GM21529 (cell line): ENCODE measurements around the gene SRPRA.
"Not testable (repeated sequence)": the region's sequence is repeated elsewhere in the genome, so short reads cannot be mapped to it uniquely, and the experiment has no call there.

Experiments
- ATAC-seq: cut with Tn5 transposase; IDR thresholded peaks from one replicate; pipeline ENCODE4 v1.9.1; 2021; ENCODE audit not compliant: unreplicated experiment

SRPRA gene

GRCh38 chr11:126268708-126269579 lies at the start of gene SRPRA, which contains the start of gene FOXRED1:
Gene SRPRA, minus strand, starts transcription at chr11:126268895. Its CDS starts 91 bp downstream, at chr11:126268804.
Gene FOXRED1, plus strand, starts transcription at chr11:126269154. Its CDS starts 53 bp downstream, at chr11:126269207.
- peak; percentile 99 for ATAC-seq

- ATAC-seq: peak; percentile 21
These were observed 49.3 kb upstream of the SRPRA start for GRCh38 chr11:126317756-126318573.

DNA sequence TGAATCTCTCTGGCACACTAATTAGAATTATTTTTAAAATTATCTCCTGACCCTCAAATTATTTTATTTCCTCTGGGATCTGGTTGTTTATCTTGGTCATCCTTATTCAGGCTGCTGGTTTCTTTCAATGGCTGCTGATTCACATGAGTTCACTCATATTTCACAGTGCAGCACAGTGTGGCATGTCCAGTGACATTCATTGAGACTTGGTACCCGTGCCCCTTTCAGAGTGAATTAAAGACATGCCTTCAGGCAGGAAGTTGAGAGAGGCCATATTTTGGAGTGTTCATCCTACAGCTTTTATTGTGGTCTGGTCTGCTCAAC lies 48.7 kb upstream of the SRPRA start:
- ATAC-seq: no peak

DNA sequence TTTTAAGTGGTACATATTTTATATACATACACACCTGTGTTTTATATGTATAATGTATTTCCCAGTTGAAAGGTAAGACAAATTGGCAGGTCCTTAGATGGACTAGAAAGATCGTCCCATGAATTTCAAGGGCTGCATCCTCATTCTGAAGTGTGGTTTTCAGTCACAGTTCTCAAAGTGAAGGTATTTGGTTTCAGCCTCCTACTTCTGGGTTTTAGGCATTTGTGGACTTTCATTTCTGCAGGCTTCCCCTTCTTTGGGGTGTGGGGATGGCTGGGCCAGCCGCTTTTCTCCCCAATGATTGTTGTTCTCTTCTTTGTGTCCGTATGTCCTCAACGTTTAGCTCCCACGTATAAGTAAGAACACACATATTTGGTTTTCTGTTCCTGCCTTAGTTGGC lies 45.1 kb upstream of the SRPRA start:
- ATAC-seq: no peak

GRCh38 chr11:126312961-126313360 lies 44.3 kb upstream of the SRPRA start:
- ATAC-seq: no peak

GRCh38 chr11:126311401-126312291 lies 43.0 kb upstream of the SRPRA start:
- peak; percentile 74 for ATAC-seq

DNA sequence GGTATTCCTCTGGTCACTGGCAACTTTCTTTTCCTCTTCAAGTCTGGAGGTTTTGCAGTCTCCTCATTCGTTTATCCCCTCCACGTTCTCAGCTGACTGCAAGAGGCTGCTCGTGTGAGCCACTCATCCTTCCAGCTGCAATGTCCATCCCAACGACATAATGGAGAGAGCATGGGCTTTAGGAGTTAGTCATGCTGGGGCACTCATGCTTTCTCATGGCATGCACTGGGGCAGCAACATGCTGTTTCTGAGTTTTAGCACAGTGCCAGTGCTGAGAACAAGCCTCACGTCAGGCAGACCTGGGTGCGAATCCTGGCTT lies 42.3 kb upstream of the SRPRA start:
- no peak for ATAC-seq

- peak; percentile 42 for ATAC-seq
These were observed 41.7 kb upstream of the SRPRA start for GRCh38 chr11:126310200-126310991.

- not testable (repeated sequence) for ATAC-seq
These were observed 40.1 kb upstream of the SRPRA start for GRCh38 chr11:126308771-126309170.

DNA sequence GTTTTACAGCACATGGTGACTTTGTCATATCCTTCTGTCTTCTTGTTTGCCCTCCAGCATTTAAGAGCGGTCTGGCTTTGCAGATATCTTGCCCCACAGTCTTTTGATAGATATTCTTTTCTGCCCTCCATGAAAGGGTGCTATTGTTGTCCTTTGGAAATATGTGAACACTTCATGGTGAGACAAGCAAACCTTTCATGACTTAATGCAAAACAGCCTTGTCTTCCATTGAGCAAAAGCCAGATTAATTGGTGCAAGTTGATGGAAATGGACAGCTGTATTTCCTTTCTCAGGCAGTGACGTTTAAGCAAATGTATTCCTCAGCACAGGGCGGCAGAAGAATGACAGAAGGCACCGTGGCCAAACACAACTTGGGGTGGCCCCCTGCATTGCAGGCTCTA lies 39.6 kb upstream of the SRPRA start:
- ATAC-seq: no peak

DNA sequence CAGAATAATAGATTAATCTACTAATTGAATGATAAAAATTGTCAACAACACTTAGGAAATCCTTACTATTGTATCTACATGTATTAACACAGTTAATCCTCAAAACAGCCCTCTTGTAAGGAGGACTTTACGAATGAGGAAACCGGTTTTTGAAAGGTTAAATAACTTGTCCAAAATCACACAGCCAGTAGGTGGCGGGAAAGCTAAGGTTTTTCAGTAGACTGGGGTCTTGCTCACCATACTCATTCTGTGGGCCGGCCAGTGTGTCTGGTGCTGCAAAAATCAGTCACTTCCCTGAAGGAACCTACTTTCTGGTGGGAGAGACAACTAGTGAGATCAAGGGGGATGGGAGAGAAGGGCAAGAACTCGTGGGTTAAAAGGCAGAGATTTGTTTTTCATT lies 39.0 kb upstream of the SRPRA start:
- no peak for ATAC-seq

DNA sequence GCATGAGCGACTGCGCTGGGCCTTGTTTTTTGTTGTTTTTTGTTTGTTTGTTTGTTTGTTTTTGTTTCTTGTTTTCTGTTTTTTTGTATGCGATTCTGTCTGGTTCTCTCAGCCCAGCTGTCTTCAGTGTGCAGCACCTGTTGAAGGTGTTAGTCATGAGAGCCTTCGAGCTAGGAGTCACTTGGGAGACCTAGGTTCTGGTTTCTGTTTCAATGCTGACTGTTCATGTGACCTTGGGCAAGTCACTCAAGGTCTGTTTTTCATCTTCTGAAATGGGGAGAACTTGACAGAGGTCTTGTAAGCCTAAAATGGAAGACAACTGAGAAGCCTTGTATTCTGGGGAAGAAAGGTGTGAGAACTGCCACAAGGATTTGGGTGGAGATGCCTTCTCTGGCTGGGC lies 37.0 kb upstream of the SRPRA start:
- peak; percentile 55 for ATAC-seq

GRCh38 chr11:126304457-126305075 lies 35.9 kb upstream of the SRPRA start:
- peak; percentile 33 for ATAC-seq

DNA sequence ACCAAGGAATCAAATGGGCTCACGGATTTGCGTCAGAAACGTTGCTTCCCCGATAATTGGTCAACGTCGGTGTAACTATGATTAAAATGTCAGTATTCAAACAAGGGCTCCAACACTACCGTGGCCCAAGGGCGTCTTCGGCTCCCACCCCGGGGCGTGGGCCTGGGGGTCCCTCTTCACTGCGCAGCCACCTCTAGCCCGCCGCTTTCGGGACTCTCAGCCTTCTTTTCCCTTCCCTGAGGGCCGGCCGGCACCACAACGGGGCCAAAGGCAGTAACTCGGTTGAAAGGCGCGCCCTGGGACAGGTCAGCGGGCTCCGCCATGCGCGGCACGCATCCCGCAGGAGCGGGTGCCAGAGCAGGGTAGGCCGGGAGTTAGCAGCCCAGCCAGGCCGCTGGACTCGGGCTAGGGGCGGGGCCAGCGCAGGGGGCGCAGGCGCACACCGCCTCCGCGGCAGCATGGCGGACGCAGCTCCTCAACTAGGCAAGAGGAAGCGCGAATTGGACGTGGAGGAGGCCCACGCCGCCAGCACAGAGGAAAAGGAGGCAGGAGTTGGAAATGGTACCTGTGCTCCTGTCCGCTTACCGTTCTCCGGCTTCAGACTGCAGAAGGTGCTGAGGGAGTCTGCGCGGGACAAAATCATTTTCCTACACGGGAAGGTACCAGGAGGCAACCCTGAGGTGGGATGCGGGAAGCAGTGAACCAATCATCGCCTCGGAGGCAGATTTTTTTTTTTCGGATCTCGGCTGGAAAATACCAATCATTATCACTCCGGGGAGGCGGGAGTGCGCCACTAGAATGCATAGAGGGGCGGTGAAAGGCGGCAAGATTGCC lies 35.1 kb upstream of the SRPRA start, which contains the start of gene DCPS:
TSS of gene DCPS (plus strand) at position 438 of the 834 bp plus-strand sequence. CDS start at position 459, 21 bp downstream.
- ATAC-seq: peak; percentile 85

GRCh38 chr11:126297004-126297403 lies 28.3 kb upstream of the SRPRA start:
- ATAC-seq: no peak

DNA sequence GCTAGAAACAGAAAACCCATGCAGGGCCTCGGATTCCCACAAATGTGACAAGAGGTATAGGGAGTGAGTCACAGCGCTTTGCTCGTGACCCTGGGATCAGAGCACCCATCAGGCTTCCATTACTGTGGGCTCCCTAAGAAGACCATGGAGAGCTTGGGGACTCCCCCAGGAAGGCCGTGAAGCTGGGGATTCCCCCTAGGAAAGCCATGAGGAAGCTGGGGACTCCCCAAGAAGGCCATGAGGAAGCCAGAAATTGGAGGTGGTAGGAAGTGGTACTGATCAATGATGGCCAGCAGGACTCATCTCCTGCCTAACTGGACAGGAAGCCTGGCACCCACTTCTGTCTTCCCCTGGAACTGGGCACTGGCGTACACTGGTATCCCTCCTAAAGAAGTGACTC lies 25.0 kb upstream of the SRPRA start:
- peak; percentile 65 for ATAC-seq

GRCh38 chr11:126290887-126291286 lies 22.2 kb upstream of the SRPRA start:
- ATAC-seq: no peak

- no peak for ATAC-seq
These were observed 19.5 kb upstream of the SRPRA start for GRCh38 chr11:126288237-126288636.

DNA sequence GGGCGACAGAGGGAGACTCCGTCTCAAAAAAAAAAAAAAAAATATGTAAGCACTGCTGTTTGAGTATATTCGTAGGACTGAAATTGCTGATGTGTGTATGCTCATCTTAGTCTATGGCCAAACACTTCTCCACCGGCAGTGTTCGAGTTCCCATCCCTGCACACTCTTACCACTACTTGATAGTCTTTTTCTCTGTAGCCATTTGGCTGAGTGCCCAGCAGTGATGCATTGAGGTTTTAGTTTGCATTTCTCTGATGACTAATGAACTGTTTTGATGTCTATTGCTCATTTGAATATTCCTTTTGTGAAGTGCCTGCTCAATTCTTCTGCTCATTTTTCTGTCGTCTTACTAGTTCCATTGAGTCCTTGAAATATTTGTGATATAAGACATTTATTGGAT lies 16.1 kb upstream of the SRPRA start:
- peak; percentile 62 for ATAC-seq
